Stimulated activated naive CD8-positive, alpha-beta T cell treated with anti-CD3 and anti-CD28 coated beads, Interleukin-15, Interleukin-2, amounts not matched to agents 100 U/mL and 50 U/mL, for 24 hours (primary cell): ENCODE results near the gene S100P.
"Not testable (repeated sequence)": the region's sequence is repeated elsewhere in the genome, so short reads cannot be mapped to it uniquely, and the experiment has no call there.

ENCODE experiments used
- ATAC-seq: fragments of 150-1000 bp; cut with Tn5 transposase; one replicate; pipeline ENCODE4 v1.10.0; 2021
- DNase-seq: peaks from one replicate; pipeline ENCODE4 v3.0.0; 2021

Gene S100P

GRCh38 chr4:6693231-6694176 is at the start of gene S100P:
Gene S100P (plus strand): TSS chr4:6693878. CDS start chr4:6693933, 55 bp downstream.
- no peak for DNase-seq
- no peak for ATAC-seq

DNA sequence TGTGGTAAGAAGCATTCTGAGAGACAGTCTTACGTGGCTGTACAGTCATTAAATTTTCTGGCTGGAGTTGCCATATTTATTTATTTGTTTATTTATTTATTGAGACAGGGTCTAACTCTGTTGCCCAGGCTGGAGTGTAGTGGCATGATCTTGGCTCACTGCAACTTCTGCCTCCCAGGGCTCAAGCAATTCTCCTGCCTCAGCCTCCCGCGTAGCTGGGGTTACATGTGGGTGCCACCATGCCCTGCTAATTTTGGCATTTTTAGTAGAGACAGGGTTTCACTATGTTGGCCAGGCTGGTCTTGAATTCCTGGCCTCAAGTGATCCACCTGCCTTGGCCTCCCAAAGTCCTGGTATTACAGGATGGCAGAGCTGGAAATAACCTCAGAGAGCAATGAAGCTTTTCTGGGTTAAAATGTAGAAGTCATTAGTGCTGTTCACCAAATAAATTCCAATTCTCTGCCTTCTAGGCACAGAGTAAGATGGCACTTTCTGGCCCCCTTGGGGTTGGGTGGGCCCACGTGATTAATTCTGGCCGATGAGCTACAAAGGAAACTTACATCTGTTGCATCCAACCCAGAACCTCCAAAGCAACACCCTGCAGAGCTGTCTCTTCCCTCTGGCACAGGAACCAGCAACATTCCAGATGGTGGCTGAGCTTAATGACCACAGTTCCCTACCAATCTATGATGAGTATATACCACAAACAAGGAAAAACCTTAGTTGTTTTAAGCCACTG is 48.7 kb upstream of the S100P start:
- no peak for ATAC-seq

DNA sequence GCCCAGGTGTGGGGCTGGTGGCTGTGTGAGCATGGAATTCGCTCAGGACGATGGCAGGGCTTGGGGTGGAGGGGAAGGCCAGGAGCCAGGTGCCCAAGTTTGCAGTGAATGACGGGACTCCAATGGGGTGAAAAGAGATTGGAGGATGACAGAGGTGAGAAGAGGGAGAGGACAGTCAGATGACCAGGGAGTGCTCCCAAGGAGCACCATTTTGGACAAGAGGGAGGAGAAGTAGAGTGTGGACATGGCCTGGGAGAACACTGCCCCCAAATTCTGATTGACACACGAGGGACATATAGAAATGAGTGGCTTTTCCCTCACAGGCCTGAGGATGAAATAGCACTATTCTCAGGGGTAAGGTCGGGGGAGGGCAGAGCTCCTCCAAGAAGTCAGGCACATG is 46.5 kb upstream of the S100P start:
- no peak for ATAC-seq
- no peak for DNase-seq

More for the DNA sequence above, 48.7 kb upstream of the S100P start:
- DNase-seq, result no peak

- no peak for ATAC-seq
Observed at GRCh38 chr4:6647582-6648230, 46.0 kb upstream of the S100P start.

GRCh38 chr4:6649216-6649615 is 44.5 kb upstream of the S100P start:
- ATAC-seq (no peak), DNase-seq (no peak)

More at GRCh38 chr4:6647582-6648230, 46.0 kb upstream of the S100P start:
- DNase-seq, result no peak

GRCh38 chr4:6654211-6654610 is 39.5 kb upstream of the S100P start:
- not testable (repeated sequence) for ATAC-seq, DNase-seq

GRCh38 chr4:6655291-6655690 is 38.4 kb upstream of the S100P start:
- not testable (repeated sequence) for ATAC-seq, DNase-seq

GRCh38 chr4:6655924-6656323 is 37.8 kb upstream of the S100P start:
- no peak for DNase-seq
- no peak for ATAC-seq

- DNase-seq (no peak), ATAC-seq (no peak)
Observed at GRCh38 chr4:6657242-6658208, 36.2 kb upstream of the S100P start.

DNA sequence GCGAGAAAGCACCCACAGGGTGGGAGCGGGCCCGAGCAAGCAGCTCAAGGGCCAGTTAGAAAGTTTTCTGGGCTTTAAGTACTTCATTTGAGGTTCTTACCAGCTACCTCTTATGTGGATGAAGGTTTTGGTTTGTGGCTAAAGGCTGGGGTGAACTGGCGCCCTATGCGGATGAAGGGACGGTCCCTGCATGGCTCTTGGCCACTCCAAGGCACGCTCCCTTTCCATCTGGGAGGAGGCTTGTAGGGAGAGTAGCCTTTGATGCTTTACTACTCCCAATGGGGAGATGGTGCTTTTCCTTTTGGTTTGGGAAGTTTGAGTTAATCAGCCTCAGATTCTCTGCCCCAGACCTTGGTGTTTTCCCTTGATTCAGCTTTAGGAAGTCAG is 35.5 kb upstream of the S100P start:
- peak; percentile 50 for ATAC-seq
- no peak for DNase-seq

DNA sequence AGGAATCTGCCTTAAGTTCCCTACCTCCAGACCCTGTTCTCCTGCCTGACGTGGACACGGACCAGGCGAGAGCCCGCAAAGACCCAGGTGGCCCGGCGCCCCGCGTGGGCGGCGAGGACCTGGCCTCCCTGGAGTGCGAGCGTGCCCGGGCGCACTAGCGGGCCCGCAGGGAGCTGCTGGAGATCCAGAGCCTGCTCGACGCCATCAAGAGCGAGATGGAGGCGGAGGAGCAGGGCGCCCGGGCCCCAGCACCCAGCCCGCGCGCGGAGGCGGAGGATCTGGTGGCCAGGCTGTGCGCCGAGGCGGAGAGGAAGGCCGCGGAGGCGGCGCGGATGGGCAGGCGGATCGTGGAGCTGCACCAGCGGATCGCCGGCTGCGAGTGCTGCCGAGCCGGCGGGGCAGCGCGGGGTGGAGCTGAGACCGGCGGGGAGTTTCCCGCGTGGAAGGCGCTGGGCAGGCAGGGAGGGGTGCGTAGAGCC is 35.0 kb upstream of the S100P start:
- ATAC-seq, result peak; percentile 74

DNA sequence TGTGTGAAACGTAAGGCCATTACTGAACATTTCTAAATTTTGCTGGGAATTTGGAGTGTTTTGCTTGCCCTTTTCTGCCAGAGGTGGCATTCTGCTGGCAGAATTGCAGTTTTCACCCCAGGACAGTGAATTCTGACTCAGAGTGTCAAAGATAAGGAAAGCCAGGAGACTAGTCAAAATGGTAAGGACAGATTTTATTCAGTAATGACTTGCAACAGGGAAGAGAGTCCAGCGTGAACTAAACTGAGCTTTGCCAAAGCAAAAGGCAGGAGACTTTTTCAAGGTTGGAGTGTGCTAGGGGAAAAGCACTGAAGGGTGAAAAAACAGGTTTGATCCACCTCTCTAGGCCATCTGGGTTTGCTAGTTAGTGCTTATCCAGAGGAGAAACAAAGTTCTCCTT is 33.8 kb upstream of the S100P start:
- ATAC-seq (no peak), DNase-seq (no peak)

More for the DNA sequence above, 35.0 kb upstream of the S100P start:
- peak; percentile 63 for DNase-seq

DNA sequence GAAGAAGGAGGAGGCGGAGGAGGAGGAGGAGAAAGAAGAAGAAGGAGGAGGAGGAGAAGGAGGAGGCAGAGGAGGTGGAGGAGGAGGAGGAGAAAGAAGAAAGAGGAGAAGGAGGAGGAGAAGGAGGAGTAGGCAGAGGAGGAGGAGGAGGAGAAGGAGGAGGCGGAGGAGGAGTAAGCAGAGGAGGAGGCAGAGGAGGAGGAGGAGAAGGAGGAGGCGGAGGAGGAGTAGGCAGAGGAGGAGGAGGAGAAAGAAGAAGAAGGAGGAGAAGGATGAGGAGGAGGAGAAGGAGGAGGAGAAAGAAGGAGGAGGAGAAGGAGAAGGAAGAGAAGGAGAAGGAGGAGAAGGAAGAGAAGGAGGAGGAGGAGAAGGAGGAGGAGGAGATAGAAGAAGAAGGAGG is 33.2 kb upstream of the S100P start:
- ATAC-seq, result no peak

GRCh38 chr4:6662591-6662990 is 31.1 kb upstream of the S100P start:
- DNase-seq, result no peak
- no peak for ATAC-seq

More for the DNA sequence above, 33.2 kb upstream of the S100P start:
- no peak for DNase-seq

DNA sequence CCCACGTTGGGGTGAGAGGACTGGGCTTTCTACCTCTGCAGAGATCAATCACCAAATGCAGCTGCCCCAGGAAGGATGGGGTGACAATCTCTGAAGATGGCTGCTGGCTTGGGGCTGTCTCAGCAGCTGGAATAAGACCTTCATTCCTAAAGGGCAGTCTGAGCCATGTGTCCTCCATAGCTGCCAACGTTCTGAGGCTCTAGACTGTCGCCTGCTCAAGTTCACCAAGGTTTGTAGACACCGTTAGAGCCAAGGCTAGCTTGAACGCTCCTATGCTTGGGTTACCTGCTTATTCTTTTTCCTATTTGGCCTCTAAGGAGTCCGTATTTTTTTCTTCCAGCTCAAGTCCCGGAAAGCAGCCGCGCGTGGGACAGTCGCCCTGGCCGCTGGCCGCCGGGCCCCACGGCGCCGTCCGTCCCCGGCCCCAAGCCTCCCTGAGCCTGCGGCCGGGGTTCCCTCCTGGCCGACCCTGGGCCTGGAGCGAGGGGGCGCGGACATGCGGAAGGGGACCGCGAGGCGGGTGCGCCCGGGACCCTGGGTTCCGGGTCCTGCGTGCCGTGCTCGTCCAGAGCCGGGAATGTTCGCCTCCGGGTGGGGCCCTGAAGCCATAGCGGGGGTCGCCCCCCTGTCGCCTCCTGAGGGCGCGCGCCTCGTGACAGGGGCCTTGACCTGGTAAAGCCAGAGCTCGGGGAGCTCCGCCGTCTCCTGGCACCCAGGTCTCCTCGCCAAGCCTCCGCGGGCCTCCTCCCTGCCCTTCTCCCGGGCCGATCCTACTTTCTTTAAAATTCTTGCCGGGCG is 29.9 kb upstream of the S100P start:
- ATAC-seq (peak; percentile 10), DNase-seq (no peak)

DNA sequence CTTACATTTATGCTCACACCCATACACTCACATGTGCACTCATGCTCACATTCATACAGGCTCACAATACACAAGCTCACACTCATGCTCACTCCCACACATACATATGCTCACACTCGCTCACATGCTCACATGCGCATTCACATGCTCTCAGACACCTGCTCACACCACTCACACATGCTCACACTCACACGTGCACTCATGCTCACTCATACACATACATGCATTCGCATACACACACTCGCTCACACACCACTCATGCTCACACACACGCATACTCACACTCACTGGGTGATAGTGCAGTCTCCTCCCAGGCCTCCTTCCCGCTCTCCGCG is 28.4 kb upstream of the S100P start:
- no peak for ATAC-seq

GRCh38 chr4:6668391-6668790 is 25.3 kb upstream of the S100P start:
- ATAC-seq (no peak), DNase-seq (no peak)

More for the DNA sequence above, 28.4 kb upstream of the S100P start:
- DNase-seq, result no peak

GRCh38 chr4:6671648-6672047 is 22.0 kb upstream of the S100P start:
- ATAC-seq (no peak), DNase-seq (no peak)

DNA sequence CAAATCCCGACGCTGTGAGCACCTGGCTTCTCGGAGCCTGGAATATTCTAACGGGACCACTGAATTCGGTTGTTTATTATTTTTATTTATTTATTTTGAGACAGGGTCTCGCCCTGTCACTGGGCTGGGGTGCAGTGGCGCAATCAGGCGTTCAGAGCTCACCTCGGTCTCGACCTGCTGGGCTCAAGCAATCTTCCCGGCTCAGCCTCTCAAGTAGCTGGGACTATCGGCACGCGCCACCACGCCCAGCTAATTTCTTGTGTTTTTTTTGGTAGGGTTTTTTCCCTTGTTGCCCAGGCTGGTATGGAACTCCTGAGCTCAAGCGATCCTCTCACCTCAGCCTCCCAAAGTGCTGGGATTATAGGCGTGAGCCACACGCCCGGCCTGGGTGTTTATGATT is 21.5 kb upstream of the S100P start:
- DNase-seq (no peak), ATAC-seq (no peak)

DNA sequence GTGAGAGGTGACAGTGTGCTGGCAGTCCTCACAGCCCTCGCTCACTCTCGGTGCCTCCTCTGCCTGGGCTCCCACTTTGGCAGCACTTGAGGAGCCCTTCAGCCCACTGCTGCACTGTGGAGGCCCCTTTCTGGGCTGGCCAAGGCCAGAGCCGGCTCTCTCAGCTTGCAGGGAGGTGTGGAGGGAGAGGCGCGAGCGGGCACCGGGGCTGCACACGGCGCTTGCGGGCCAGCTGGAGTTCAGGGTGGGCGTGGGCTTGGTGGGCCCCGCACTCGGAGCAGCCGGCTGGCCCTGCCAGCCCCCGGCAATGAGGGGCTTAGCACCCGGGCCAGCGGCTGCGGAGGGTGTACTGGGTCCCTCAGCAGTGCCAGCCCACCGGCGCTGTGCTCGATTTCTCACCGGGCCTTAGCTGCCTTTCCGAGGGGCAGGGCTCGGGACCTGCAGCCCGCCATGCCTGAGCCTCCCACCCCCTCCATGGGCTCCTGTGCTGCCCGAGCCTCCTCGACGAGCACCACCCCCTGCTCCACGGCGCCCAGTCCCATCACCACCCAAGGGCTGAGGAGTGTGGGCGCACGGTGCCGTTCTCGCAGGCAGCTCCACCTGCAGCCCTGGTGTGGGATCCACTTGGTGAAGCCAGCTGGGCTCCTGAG is 21.0 kb upstream of the S100P start:
- DNase-seq, ATAC-seq: not testable (repeated sequence)
